UCSD-AML1 (cell line): ENCODE data around the gene CES5A.
"Not testable (repeated sequence)": the region's sequence is repeated elsewhere in the genome, so short reads cannot be mapped to it uniquely, and the experiment has no call there.

Source experiments
- DNase-seq: peaks from one replicate; lab custom pipeline; 2025; ENCODE audit not compliant: unreplicated experiment; lab: John Stamatoyannopoulos, UW

CES5A gene

DNA sequence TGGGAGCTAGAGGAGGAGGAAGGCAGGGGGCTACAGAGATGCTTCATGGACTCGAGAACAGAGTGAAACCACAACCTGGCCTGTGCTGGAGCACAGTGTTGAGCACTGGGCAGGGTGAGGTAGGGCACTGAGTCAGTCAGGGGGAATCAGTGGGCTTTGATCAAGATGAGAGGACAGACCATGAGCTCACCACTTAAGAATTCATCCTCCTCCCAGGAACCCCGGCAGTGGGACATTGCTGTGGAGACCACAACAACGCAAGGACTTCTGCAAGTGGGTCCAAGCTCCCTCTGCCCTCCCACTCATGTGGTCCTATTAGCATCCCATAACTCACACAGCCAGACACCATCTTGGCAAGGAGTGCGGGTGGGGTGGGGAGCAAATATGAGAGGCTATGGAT, 1.7 kb upstream of the CES5A start:
- no peak for DNase-seq

DNA sequence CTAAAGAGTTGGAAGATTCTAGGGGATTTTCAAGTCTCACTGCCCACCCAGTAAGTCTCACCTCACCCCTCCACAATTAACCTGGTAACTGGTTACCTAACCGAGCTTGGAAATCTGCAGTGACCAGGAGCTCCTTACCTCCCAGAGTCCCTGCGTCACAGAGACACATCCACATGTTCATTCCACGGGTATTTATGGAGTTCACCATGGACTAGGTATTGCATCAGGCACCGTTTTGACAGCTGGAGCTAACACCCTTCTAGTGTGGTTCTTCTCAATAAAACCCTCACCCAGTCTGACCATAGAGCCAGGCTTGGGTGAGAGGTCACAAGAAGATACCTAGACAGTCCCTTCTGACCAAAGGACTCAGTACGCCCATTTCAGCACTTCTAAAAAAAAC, 2.1 kb downstream of the CES5A start:
- DNase-seq = no peak

DNA sequence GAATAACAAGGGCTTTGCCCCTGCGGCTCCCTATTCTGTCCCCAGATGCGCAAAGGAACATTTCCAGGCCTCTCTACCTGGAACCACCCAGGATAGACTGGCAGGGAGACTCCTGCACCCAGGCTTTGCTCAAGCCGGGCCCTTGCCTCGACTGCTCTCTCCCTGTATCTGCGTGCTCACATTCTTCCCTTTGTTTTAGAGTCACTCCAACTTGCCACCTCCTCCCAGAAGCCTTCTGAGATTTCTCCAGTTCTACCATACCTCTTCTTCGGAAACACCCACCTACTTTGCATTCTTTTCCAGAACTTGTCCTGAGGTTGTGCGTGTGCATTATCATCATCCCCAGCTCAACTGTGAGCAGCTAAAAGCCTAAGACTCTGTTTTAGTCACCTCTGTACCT, 3.0 kb downstream of the CES5A start:
- DNase-seq = no peak

DNA sequence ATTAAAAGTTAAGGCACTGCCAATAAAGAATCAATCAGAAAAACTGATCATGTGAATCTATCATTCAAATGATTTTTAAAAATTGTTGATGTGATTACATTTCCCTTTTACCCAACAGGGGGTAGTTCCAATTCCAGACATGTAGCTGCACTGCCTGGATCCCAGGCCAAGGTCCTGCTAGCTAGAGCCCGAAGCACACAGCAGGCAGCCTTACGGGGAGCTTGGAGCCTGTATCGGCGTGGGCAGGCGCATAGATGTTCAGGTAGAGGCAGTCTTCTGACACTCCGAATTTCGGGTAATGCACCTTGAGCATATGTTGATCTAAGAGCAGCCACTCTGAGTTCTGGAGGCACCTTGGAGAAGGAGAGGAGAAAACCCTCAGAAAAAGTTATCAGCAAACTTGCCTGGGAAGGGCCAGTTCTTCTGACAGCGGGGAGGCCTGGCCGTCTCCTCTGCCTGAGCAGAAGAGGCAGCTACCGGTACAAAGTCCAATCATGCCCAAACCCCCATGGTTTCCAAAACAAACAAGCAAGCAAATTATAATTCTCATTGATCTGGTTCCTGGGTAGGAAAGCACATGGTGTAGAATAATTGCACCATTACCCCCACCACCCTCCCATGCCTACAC, 3.6 kb downstream of the CES5A start:
- DNase-seq = no peak

DNA sequence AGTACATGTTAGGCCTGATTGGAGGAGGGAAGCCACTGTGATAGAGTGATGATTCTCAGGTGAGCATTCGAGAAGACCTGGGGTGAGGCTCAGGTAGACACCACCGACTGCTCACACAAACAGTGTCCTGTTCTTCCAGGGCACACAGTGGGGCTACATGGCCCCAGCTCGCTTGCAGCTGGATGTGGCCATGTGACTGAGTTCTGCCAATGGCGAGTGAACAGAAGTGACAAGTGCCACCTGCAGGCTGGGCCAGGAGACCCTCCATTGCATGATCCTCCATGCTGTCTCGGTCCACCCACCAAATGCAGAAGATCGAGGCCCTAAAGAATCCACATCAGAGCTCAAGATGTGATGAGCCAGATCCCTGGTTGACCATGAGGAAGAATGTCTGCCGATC, 6.2 kb downstream of the CES5A start:
- no peak for DNase-seq

DNA sequence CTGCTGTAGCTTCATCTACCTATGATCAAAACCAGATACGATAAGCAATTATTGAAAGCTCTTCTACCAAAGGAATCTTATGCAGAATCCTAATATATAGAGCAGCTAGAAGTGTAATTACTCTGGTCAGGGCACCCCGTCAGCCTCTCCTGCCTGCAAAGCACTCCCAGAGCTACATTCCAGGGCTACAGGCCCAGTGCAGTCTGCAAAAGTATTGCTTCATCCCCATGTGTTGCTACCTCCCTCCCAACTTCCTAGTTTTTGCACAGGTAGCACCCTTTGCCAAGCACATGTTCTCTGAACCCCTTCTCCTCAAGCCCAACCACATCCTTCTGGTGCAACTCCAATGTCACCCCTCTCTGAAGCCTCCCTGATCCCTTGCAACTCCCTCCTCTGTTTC, 7.0 kb downstream of the CES5A start:
- DNase-seq = no peak

DNA sequence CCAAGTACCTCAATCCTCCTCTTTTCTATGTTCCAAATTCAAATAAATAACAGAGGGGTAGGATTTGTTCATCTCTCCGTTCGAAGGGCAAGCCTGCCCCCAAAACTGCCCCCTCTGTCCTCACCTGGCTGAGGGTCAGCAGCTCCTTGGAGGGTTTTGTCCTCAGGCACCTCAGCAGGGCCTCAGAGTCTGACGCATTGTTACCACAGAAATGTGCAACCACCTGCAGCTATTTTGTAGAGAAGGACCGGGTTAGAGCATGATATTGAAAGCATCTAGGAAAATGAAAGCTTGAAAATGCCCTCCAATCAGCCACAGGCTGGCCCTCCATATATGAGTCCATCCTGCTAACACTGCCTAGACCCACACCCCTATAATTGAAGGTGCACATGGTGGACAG, 13.9 kb downstream of the CES5A start:
- no peak for DNase-seq

DNA sequence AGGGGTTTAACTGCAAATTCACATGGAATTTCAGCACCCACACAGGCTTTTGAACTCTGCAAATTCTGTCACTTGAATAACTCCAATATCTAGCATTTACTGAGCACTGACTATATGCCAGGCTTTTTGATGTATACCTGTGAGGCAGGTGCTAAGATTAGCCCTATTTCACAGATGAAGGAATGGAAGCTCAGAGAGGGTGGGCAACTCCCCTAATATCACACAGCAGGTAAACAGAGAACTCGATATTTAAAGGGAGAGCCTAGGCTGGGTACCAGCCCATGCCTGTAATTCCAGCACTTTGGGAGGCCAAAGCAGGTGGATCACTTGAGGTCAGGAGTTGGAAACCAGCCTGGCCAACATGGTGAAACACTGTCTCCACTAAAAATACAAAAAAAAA, 17.5 kb downstream of the CES5A start:
- DNase-seq = not testable (repeated sequence)

DNA sequence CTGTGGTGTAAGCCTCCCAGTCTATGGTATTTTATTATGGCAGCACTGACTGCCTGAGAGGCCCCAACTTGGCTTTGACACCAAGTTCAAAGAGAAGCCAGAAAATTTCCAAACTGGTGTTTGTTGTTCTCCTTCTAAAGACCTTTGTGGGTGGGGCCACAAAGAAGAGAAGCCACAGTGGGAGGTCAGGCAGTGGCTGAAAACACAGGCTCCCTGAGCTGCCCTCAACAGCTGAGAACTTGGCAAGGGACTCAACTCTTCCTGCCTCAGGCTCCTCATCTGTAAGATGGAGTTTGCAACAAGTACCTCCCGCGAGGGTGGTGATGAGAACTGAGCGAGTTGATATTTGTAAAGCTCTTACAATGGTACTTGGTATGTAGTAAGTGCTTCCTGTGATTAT, 18.2 kb downstream of the CES5A start:
- DNase-seq = no peak

DNA sequence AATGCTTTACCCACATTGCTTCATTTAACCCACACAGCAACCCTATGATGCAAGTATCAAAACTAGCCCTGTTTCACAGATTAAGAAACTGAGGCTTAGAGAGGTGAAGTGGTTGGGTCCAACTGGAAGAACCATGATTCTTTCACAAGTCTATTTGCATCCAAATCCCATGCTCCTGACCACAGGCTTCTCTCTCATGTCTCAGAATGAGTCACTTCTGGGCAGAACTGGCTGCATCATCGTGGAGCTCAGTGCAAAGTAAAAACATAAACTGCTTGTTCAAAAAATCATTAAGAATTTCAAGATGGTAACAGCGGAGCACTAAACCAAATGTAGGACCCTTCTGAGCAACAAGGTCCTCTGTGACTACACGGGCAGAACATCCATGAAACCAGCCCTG, 22.1 kb downstream of the CES5A start:
- no peak for DNase-seq

DNA sequence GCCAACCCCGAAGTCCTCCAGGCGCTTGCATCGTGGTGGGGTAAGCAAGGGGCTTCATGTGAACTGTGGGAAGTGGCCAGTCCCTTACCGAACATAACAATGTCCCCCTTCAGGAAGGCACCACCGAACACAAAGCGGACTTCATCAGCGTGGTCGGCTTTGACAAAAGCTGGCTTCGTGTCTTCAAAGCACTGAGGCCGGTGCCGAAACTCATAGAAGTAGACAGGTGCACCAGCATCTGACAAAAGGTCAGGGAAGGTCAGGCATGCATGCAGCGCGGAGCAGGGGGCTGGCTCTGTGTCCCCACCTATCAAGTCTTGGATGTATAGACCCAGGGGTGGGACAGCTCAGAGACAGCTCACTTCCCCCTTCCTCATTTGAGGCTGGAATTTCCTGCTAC, 25.6 kb downstream of the CES5A start:
- DNase-seq = no peak

DNA sequence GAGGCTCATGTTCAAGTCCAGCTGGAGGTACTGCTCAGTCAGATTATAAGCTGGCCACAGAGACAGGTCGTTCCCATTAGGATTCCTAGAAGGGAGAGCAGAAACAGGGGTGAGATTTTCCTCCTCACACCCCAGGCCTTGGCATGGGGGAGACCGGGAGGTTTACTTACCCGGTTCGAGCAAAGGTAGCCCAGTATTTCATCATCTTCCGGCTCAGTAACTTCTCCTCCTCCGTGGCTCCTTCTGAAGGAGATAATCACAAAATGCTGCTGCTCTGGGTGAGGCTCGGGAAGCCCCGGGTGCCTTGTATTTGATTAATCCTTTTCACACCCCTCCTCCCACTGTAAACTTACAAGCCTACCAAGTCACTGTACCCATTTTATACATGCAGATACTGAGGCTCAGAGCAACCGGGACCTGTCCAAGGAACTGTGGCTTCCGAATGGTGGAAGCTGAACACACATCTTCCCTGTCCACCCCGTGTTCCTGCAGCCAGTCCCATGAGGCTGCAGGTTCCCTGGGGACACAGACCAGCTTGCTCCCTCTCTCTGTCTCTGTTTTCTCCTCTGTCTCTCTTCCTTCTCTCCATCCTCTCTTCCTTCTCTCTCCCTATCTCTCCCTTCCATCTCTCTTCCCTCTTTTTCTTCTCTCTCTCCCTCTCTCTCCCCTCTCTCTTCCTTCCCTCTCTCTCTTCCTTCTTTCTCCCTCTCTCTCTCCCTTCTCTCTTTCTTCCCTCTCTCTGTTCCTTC, 28.4 kb downstream of the CES5A start:
- no peak for DNase-seq

DNA sequence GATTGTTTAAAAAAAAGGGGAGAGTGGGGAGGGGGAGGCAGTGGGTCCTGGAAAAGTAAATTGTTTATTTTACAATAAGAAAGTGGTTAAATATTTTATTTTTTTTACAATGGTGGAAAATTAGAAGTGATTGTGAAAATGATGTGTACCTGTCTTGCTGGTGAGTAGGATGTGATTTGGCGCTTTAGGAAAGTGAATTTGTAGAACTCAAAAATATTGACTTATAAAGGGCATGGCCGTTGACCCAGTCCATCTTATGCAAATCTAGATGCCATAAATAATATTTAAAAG, 32.1 kb downstream of the CES5A start:
- DNase-seq = no peak

DNA sequence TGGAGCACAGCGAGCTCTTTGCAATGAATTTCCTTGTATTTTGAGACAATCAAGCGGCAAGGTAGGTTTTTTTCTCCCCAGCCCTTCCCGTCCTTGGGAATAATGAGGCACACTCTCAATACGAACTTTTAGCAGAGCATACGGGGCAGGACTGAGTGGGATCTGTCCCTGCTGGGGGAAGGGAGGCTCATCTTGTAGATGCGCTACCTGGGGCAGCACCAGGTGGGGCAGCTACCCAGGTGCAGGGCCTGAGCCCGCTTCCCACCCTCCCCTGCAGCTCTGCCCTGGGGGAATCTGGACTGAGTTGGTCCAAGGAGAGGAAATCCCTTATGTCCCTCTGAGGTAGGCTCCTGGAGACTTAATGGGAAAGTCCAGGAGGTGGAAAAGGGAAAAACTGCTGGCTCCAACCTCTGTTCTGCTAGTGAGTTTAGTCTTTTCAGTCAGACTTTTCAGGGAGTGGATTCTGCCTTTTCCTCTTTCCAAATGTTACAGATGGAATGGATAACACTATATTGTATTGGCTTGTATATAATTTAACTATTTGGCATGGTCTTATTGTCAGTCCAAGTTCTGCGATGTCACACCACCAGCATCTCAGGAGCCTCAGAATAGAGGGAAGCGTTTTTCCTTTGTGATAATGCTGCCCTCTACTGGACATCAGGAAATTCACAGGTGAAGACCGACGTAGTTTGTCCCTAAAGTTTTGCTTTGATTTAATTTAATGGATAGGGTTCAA, 32.6 kb downstream of the CES5A start:
- no peak for DNase-seq

DNA sequence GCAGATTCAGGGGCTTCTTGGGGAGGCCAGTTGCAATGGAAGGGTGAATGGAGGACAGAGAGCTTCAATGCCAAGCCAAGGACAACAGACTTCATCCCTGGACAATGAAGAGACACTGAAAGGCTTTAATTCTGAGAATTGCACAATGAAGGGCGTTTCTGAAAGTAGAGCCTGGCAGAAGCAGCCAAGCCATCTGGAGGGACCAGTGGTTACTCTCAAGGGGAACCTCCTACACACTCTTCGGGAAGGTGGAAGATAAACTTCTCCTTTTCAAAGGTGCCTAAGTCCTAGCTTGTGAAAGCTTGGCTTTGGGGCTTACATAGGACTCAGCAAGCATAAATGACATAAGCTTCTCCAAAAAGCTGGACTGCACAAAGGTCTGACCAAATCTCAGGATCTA, 36.1 kb downstream of the CES5A start:
- no peak for DNase-seq

DNA sequence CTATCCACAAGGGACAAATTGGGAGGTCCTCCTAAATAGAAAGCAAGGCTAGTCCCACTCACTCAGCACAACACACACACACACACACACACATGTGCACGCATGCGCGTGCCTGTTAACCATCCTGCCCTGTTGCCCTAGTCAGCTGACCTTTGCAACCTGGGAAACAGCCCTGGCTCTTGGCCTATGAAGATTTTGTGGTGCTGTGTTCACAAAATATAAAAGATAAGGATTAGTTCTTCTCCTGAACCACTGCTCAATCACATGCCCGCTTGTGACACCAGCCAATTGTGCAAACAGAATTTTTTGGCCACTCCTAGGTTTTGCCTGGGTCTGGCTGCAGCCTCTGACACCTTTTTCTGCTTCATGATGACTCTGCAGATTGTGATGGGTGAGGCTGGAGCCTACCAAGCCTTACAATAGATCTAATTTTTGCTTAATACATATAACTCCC, 39.0 kb downstream of the CES5A start:
- no peak for DNase-seq

DNA sequence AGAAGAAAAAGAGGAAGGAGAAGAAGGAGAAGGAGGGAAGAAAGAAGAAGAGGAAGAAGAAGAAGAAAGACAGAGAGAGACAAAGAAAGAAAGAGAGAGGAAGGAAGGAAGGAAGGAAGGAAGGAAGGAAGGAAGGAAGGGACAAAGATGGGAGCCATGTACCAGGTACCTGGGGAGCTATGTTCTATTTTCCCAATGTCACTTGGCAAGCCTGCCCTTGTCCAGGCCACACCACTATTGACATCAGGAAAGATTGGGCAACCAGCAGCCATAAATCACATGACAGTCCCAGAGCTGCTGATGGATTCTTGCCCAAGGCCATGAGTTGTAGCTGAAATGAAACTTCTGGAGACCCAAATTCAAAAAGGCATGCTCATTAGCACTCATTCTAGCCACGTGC, 39.6 kb downstream of the CES5A start:
- DNase-seq = no peak

DNA sequence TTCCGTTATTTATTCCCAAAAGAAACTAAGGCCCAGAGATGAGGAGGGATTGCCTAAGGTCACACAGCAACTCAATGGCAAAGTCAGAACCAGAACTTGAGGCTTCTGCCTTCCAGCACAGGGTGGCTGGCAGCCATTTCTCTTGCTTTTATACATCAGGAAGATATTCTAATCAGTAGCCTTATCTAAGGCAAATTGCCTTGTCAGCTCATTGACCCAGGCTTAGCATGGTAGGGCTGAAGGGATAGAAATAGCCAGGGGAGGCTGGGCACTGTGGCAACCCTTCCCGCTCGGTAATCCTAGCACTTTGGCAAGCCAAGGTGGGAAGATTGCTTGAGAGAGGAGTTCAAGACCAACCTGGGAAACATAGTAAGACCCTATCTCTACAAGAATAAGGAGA, 40.0 kb downstream of the CES5A start:
- DNase-seq = not testable (repeated sequence)

DNA sequence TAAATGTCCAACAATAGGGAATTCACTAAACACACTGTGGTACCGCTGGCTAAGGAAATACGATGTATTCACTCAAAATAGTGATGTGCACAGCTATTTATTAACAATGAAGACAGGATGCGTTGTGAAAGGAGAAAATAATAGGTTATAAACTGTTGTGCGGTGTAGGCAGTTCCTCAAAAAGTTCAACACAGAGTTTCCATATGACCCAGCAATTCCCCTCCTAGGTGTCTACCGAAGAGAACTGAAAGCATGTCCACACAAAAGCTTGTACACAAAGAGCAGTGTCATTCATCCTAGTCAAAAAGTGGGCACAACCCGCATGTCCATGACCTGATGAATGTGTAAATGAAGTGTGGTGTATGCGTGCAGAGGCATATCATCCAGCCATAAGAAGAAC, 41.1 kb downstream of the CES5A start:
- no peak for DNase-seq

DNA sequence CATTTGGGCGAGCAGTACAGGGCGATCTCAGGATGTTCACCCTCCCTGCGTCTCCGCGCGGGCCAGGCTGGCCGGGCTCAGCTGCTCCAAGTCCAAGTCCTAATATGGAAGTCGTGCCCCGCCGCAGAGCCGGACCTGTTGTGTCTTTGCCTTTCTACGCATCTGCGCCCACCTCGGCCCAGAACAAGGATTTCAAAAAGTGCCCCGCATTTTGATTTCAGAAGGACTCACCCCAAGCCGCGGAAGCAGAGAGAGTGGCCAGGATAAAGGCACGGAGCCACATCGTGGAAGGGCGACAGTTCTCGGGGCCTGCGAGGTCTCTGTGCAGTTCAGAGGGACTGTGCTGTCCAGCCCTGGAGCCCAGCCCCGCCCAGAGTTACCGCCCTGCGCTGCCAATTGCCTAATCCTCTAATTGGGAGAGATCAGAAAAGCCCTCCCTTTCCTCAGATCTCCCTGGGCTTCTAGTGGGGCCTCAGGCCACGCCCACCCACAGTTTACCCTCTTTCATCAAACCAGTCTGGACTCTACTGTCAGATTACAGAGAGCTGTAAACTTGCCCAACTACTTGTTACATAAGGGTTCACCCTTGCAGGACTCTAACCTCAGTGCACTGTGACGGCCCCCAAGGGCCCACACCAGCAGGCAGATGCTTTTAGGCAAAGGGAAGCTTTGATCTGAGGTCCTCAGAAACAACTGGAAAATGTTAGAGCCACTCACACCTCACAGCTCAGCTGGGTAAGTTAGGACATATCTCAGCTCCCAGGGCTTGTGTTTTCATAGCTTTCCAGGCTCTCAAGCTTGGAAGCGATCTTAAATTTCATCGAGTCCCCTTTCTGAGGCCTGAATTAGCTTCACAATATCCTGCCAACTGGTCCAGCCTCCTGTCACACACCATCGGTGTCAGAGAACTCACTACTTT, 42.1 kb downstream of the CES5A start, which contains the start of gene CES1:
Gene CES1, minus strand, starts transcription at position 324 of the 919 bp plus-strand sequence. Its CDS starts 41 bp downstream, at position 283.
- DNase-seq = no peak

DNA sequence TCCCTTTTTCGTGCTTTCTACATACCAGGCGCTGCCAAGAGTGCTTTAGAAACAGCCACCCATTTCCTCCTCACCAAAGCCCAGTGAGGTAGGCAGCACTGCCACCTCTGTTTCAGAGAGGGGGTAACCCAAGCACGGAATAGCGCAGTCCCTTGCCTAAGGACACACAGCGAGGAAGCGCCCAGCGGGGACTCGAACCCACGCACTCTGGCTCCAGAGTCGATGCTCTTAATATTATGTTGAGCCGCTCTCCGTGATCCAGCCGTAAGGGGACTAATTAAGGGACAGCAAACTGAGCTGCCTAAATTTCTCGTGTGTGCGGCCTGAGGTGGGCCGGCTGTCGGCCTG, 42.8 kb downstream of the CES5A start:
- no peak for DNase-seq
